GM12874 (cell line): ENCODE measurements around the gene C13orf46.

Source experiments
- CTCF ChIP-seq: IDR thresholded peaks from 2 replicates; pipeline ENCODE4 v1.5.1; 2011; ENCODE audit warnings: low read depth, mild to moderate bottlenecking, control low read depth, low read length, moderate library complexity; ENCODE audit not compliant: insufficient read depth

Gene C13orf46

DNA sequence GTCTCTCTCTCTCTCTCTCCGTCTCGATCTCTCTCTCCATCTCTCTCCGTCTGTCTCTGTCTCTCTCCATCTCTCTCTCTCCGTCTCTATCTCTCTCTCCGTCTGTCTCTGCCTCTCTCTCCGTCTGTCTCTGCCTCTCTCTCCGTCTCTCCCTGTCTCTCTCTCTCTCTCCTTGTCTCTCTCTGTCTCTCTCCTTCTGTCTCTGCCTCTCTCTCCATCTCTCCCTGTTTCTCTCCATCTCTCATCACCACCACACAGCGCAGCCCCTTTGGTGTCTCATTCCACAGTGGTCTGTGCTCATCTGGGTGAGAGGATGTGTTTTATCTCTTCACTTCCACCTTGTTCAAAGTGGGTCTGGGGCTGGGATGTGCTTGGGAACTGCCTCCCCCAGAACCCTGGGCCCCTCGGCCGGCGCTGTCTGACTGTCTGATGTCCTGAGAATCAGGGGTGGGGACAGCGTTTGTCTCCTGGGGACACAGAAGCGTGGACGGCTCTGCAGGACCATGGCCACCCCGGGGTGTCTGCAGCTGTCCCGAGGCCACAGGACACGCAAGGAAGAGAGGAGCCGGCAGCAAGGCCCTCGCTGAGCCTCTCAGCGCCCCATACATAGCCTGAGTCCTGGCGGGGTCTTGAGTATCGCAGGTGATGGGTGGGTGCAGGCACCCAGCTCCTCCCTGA is 40.2 kb upstream of the C13orf46 start:
- TF ChIP-seq CTCF: no peak

DNA sequence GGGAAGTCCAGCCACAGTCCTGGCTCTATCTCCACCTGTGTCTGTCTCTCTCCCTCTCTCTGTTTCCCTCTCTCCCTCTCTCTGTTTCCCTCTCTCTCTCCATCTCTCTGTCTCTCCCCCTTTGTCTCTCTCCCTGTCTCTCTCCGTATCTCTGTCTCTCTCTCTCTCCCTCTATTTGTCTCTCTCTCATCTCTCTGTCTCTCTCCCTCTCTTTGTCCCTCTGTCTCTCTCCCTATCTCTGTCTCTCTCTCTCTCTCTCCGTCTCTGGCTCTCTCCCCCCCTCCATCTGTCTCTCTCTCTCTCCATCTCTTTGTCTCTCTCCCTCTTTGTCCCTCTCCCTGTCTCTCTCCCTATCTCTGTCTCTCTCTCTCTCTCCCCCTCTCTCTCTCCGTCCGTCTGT is 39.5 kb upstream of the C13orf46 start:
- no peak for TF ChIP-seq CTCF

DNA sequence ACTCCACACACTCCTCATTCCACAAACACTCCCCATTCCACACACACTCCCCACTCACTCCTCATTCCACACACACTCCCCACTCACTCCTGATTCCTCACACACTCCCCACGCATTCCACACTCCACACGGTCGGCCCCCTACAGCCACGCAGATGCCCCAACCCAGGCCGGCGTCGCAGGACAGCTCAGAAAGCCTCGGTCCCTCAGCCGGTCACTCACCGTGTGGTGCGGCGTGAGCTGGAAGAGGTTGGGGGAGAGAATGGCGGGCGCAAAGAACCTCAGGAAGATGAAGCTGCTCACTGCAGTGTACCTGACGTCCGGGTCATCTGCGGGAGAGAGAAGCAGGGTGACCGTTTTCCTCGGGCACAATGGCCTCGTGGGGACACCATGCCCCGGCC is 39.0 kb upstream of the C13orf46 start:
- TF ChIP-seq CTCF: no peak

- no peak for TF ChIP-seq CTCF
Observed at GRCh38 chr13:114012141-114012540, 38.3 kb upstream of the C13orf46 start.

- TF ChIP-seq CTCF: no peak
Observed at GRCh38 chr13:114011226-114011625, 37.4 kb upstream of the C13orf46 start.

GRCh38 chr13:114010401-114011101 is 36.7 kb upstream of the C13orf46 start:
- no peak for TF ChIP-seq CTCF

DNA sequence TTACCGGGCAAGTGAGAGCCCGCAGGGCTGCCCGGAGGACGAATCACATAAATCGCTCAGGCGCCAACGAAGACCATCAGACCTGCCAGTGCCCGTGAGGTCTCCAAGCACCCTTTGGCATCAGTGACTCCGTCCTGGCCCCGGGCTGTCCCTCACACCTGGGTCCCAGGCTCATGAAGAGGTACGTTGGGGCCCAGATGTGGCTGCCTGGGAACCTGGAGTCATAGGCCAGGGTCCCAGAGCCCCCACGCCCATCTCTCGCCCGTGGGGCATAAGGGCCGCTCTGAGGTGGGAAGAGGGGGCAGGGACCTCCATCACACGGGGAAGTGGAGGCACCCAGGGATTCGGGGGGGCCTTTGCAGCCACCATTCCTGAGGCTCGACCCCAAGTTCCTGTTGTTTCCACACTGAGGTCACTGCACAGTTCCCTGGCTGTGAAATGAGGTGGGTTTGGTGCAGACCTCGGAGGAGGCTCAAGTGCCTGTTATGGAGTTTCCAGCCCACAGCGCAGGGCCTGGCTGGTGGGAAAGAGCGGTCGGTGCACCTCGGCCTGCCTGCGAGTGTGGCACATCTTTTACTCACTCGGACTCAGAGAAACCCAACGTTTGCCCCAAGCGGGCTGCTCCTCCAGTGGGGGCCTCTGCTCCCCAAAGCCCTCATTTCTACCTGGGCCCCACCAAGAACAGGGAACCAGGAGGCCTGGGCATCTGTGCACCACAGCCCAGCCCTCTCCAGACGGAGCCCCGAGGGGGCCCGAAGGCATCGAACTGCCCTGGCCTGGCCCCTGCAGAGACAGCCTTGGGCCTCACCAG is 35.9 kb upstream of the C13orf46 start:
- TF ChIP-seq CTCF: no peak
